CD4-positive, alpha-beta T cell treated with Interleukin-12 subunit alpha and Interleukin-12 subunit beta, for 1 hour (primary cell): Measurements from ENCODE around the gene PLBD1.

Source experiments
- DNase-seq: peaks from one replicate; pipeline ENCODE4 v3.0.0-alpha.2; 2020

Gene PLBD1

GRCh38 chr12:14495326-14495725, 72.4 kb downstream of the PLBD1 start:
- DNase-seq, result no peak

DNA sequence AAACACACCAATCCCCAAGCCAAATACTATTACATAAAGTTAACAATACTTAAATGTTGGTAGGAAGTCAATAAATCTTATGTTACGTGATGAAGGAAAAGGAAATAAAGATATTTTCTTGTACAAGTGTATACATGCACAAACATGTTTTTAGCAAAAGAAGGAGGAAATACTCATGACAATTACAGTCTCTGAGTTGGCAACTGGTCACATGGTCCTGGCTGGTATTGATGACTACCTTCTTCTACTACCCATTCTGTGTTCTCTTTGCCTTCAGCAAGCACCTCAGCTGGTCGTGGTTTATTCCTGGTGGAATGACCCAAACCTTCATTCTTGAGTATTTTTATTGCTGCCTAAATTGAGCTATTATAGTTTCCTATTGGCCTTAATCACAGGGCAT, 84.8 kb downstream of the PLBD1 start:
- DNase-seq, result no peak

- DNase-seq, result no peak
Observed at GRCh38 chr12:14482361-14482760, 85.3 kb downstream of the PLBD1 start.

DNA sequence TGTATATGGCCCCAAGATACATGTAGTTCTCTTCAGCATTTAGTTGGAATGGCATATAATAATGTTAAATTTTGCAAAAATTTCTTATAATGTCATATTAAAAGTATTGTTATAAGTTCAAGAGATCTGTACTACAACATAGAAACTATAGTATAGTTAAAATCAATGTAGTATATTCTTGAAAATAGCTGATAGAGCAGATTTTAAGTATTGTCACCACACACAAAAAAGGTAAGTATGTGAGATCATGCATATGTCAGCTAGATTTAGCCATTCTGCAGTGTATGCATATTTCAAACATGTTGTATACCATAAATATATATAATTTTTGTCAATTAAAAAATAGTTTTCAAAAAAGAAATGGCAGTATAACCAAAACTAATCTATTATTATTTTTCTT, 86.5 kb downstream of the PLBD1 start:
- DNase-seq, result no peak

GRCh38 chr12:14479004-14479403, 88.7 kb downstream of the PLBD1 start:
- no peak for DNase-seq

- no peak for DNase-seq
Observed at GRCh38 chr12:14473707-14474287, 93.9 kb downstream of the PLBD1 start.

- no peak for DNase-seq
Observed at GRCh38 chr12:14471497-14471896, 96.2 kb downstream of the PLBD1 start.

GRCh38 chr12:14460212-14460841, 107.4 kb downstream of the PLBD1 start:
- DNase-seq, result peak; percentile 14

- peak; percentile 58 for DNase-seq
Observed at GRCh38 chr12:14454098-14454907, 113.4 kb downstream of the PLBD1 start.
